ENCODE measurements around the gene LGALS7.

DNA sequence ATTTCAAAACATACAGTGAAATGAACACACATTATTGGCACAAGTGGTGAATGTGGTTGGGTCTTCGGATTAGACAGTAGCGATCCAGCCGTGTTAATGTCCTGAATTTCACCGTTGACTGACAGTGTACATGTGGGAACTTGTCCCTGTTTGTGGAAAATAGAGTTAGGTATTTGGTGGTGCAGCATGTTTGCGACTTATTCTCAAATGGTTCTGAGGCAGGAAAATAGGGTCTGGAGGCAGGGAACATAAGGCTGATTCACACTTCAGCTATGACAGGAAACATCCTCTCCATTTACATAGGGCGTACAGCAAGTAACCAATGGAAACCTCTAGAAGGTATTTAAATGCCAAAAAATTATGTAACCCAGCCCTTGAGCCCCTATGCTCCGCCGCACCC lies 19.9 kb upstream of the LGALS7 start:
- TF ChIP-seq, protein P1, sequence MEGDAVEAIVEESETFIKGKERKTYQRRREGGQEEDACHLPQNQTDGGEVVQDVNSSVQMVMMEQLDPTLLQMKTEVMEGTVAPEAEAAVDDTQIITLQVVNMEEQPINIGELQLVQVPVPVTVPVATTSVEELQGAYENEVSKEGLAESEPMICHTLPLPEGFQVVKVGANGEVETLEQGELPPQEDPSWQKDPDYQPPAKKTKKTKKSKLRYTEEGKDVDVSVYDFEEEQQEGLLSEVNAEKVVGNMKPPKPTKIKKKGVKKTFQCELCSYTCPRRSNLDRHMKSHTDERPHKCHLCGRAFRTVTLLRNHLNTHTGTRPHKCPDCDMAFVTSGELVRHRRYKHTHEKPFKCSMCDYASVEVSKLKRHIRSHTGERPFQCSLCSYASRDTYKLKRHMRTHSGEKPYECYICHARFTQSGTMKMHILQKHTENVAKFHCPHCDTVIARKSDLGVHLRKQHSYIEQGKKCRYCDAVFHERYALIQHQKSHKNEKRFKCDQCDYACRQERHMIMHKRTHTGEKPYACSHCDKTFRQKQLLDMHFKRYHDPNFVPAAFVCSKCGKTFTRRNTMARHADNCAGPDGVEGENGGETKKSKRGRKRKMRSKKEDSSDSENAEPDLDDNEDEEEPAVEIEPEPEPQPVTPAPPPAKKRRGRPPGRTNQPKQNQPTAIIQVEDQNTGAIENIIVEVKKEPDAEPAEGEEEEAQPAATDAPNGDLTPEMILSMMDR (conservative IDR thresholded peaks at IDR 0.05), result no peak
- no peak for TF ChIP-seq EZH2 (IDR thresholded peaks at IDR 0.05; ENCODE audit: low read depth)
